ENCODE results near the gene CISD1. TPM values are rescaled to one million over a fixed set of nuclear protein-coding genes. Genes with fewer than 3 reads are reported as not detected.

CISD1 gene
- total and polyA plus RNA-seq, 5 experiments from 2014 or later, result 9.7 to 71.4 (median 54.6) TPM

- Mint-ChIP-seq H3K4me1 (peaks cover 6 to 15% (median 13%) of the 10 kb centered on the region in 4 donors), H3K27me3 (peaks cover 0 to 9% (median 2%) of the 10 kb centered on the region in 5 donors), H3K9me3 (peaks cover 0 to 2% (median 0%) of the 10 kb centered on the region in 9 donors), H3K27ac (peak overlapping the region in 1 of 10 donors; percentile 5), H3K36me3 (no peaks in the 10 kb centered on the region), H3K4me3 (peak overlapping the region in 5 of 10 donors; percentile 0 to 19 (median 7))
- ATAC-seq (peak in 1 of 2 donors; percentile 52), DNase-seq (no peak)
- POLR2A ChIA-PET, result no interaction called here
Observed at GRCh38 chr10:58322072-58322834, 53.3 kb downstream of the CISD1 start.

DNA sequence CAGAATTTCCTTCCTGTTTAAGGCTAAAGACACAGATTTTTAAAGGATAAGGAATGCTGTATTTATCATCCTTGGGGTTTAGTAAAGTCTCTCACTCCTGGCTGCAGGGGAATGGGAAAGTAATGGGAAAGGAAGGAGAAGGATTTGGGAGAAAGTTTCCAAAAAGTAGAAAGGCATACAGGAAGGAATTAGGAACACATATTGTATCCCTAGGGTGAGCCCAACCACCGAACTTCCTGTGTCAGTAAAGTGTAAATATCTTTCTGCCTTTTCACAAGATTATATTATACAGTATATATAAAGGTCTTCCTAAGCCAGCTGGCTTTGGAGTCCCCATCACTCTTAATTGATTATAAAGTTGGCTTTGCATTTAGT is 53.9 kb downstream of the CISD1 start:
- POLR2A ChIA-PET, result no interaction called here
- Mint-ChIP-seq H3K9me3 (peaks cover 0 to 2% (median 0%) of the 10 kb centered on the region in 9 donors), H3K27me3 (peaks cover 0 to 12% (median 2%) of the 10 kb centered on the region in 5 donors)

DNA sequence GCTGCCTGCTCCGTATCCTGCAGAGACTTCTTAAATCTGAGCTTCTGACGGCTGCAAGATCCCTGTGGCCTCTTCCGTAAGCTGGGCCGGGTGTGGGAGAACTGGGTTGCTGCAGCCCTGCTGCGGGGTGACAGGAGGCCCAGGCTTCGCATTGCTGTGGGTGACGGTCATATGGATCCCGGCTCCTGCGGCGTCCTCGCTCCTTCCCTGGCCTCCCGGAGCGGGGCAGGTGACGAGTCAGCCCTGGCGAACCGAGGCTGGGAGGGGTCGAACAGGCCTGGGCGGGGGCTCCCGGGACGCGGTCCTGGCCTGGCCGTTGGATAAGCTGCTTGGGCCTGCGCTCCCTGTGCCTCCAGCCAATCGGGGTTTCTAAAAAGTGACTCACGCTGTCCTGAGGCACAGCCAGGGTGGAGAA is 58.0 kb downstream of the CISD1 start:
- POLR2A ChIA-PET, result no interaction called here
- ATAC-seq (no peak), DNase-seq (no peak)
- H3K36me3 Mint-ChIP-seq, result no peaks in the 10 kb centered on the region
- no peak overlapping the region for H3K4me3 Mint-ChIP-seq
- H3K27ac Mint-ChIP-seq, result no peak overlapping the region
- peaks cover 6 to 15% (median 13%) of the 10 kb centered on the region in 4 donors for H3K4me1 Mint-ChIP-seq
- H3K27me3 Mint-ChIP-seq, result peaks cover 2 to 14% (median 6%) of the 10 kb centered on the region in 5 donors
- peaks cover 0 to 2% (median 0%) of the 10 kb centered on the region in 9 donors for H3K9me3 Mint-ChIP-seq

More for the DNA sequence above, 53.9 kb downstream of the CISD1 start:
- H3K36me3 Mint-ChIP-seq, result no peaks in the 10 kb centered on the region
- ATAC-seq, result no peak
- H3K4me3 Mint-ChIP-seq, result peak overlapping the region in 5 of 10 donors; percentile 0 to 19 (median 7)
- H3K4me1 Mint-ChIP-seq, result peaks cover 6 to 15% (median 13%) of the 10 kb centered on the region in 4 donors
- H3K27ac Mint-ChIP-seq, result peak overlapping the region in 1 of 10 donors; percentile 5
- DNase-seq, result no peak

GRCh38 chr10:58328233-58328632 is 59.3 kb downstream of the CISD1 start:
- H3K27ac Mint-ChIP-seq, result no peak overlapping the region
- POLR2A ChIA-PET, result no interaction called here

DNA sequence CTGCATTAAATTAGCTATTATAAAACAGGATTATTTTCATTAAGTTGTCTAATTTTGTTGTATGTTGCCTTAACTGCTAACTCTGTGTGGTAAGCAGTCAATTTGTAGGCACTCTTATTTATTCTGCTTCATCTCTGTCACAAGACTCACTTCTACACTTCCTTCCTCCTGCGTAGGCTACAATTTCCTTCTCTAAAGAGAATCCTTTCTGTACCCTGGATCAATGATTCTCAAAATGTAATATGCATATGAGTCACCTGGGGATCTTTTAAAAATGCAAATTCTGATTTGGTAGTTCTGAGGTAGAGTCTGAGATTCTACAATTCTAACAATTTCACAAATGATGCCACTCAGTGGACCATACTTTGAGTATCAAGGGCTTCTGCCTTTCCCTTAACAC is 61.5 kb downstream of the CISD1 start:
- DNase-seq, result no peak
- H3K27ac Mint-ChIP-seq, result no peak overlapping the region
- no peak overlapping the region for H3K4me3 Mint-ChIP-seq
- H3K27me3 Mint-ChIP-seq, result peaks cover 2 to 15% (median 6%) of the 10 kb centered on the region in 5 donors
- H3K4me1 Mint-ChIP-seq, result peaks cover 3 to 6% (median 5%) of the 10 kb centered on the region in 4 donors
- no peaks in the 10 kb centered on the region for H3K36me3 Mint-ChIP-seq
- POLR2A ChIA-PET, result no interaction called here
- H3K9me3 Mint-ChIP-seq, result peaks cover 0 to 2% (median 0%) of the 10 kb centered on the region in 9 donors
- ATAC-seq, result no peak

More at GRCh38 chr10:58328233-58328632, 59.3 kb downstream of the CISD1 start:
- no peaks in the 10 kb centered on the region for H3K36me3 Mint-ChIP-seq
- H3K4me3 Mint-ChIP-seq, result no peak overlapping the region
- peaks cover 2 to 15% (median 6%) of the 10 kb centered on the region in 5 donors for H3K27me3 Mint-ChIP-seq
- peaks cover 0 to 2% (median 0%) of the 10 kb centered on the region in 9 donors for H3K9me3 Mint-ChIP-seq
- peaks cover 0 to 4% (median 1%) of the 10 kb centered on the region in 4 donors for H3K4me1 Mint-ChIP-seq
- DNase-seq (no peak), ATAC-seq (no peak)

DNA sequence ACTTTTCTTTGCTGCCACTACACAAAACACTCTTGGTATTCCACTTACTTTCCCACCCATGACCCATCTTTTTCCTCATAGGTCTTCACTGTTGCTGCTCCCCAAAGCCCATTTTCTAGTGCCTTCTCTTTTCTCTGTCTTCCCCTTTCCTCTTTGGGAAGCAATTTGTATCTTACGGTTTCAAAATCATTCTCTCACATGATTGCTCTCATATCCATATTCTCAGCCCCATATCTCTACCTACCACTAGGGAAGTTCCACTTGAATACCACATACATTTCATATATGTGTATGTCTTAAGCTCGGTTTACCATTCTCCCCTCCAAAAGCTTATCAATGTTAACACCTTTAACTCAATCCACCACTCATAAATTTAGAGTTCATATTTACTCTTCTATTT is 62.7 kb downstream of the CISD1 start:
- H3K27ac Mint-ChIP-seq, result no peak overlapping the region
- peaks cover 1 to 12% (median 6%) of the 10 kb centered on the region in 5 donors for H3K27me3 Mint-ChIP-seq
- POLR2A ChIA-PET, result no interaction called here
- H3K4me3 Mint-ChIP-seq, result no peak overlapping the region
- DNase-seq (no peak), ATAC-seq (no peak)
- no peaks in the 10 kb centered on the region for H3K36me3 Mint-ChIP-seq
- H3K4me1 Mint-ChIP-seq, result peaks cover 11 to 18% (median 17%) of the 10 kb centered on the region in 4 donors
- no peaks in the 10 kb centered on the region for H3K9me3 Mint-ChIP-seq

DNA sequence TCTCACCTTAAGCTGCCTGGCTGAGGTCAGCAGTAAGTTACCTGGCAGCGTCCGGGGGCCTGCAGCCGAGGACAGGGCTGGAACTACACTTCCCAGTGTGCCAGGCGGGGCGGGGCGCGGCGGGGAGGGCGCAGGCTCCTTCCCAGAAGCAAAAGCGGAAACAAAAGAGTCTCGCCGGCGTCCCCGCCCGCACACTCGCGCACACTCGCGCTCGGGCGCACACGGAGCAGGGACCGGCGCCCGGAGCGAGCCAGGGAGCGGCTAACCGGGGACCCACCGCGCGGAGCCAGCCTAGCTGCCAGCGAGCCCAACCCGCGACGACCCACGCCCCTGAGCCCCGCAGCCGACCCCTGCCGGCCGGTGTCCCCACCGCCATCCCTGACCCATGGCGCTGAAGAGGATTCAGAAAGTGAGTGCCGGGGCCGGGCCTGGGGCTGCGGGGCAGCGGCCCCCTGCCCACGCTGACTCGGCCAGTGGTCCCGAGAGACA is 65.9 kb downstream of the CISD1 start, which contains the start of gene UBE2D1:
Gene UBE2D1 (plus strand): TSS at position 190 of the 489 bp plus-strand sequence. CDS start 196 bp downstream, at position 386.
- H3K4me3 Mint-ChIP-seq, result peak within 1 kb of the TSS; percentile 86 to 95 (median 94)
- H3K36me3 Mint-ChIP-seq, result no peaks in the 10 kb centered on the region
- no peaks in the 10 kb centered on the region for H3K9me3 Mint-ChIP-seq
- DNase-seq (peak; percentile 61 to 88 (median 75)), ATAC-seq (peak; percentile 95 to 97)
- peak within 1 kb of the TSS; percentile 79 to 95 (median 85) for H3K27ac Mint-ChIP-seq
- POLR2A ChIA-PET, result interaction anchor here (0.6 to 2.0 kb wide), 4 partner anchors 31 to 67 kb away, joined by 3 to 32 read pairs (median 6); partner anchors contain the start of genes CISD1, IPMK and TFAM
- peaks cover 15 to 41% (median 35%) of the 10 kb centered on the region in 4 donors for H3K4me1 Mint-ChIP-seq
- peaks cover 0 to 6% (median 3%) of the 10 kb centered on the region in 5 donors for H3K27me3 Mint-ChIP-seq

DNA sequence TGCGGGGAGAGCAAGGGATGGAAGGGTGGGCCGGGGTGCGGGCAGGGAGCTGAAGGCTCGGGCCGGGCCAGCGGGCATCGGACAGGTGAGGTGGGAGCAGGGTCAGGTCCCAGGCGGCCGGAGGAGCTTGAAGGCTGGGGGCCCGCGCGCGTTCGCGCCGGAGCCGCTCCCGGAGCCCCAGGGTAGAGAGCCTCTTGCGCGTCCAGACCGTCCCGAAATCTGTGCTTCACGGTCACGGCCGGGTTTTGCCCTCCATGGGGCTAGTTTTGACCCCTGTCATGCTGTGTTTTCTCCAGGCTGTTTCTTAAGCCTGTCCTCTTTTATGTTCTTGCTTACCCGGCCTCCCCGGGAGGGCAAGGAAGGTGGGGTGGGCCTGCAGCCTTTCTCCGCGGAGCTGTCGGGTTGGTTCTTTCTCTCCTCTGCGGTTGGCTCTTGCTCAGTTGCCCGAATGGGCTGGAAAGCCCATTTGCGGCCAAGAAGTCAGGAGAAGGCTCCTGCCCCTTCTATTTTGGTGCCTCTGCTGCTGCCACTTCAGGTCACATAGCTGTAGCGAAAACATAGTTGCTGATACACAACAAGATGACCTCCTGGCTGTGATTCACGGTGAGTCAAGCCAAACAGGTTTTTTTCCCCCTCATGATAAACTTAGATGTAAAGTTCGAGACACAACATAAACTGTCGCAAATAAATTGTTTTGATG is 66.5 kb downstream of the CISD1 start:
- Mint-ChIP-seq H3K4me1 (peaks cover 15 to 45% (median 39%) of the 10 kb centered on the region in 4 donors), H3K27ac (peak overlapping the region; percentile 79 to 95 (median 85)), H3K27me3 (peaks cover 0 to 6% (median 3%) of the 10 kb centered on the region in 5 donors), H3K9me3 (no peaks in the 10 kb centered on the region), H3K4me3 (peak overlapping the region; percentile 86 to 95 (median 94)), H3K36me3 (no peaks in the 10 kb centered on the region)
- DNase-seq, result peak in 4 of 10 donors; percentile 9 to 21 (median 16)
- peak; percentile 45 to 48 for ATAC-seq
- POLR2A ChIA-PET, result interaction anchor here (0.6 to 2.0 kb wide), 4 partner anchors 30 to 67 kb away, joined by 3 to 32 read pairs (median 6); partner anchors contain the start of genes CISD1, IPMK and TFAM

DNA sequence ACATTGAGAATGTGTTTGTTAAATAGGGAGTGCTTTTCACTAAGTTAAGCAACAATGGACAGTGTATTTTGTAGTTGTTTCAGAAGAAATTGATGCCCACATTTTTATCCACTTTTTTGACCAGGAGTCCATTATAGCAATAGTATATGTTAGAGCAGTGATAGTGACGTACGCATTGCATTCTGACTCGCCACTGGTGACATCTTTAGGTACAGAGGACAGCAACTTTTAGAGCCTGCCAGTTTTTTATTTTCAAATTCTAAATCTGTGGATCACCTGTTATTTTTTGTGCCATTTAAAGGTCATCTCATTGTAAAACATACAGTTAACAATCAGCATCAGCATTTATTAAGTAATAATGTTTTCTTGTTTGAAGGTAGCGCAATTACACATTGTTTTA is 67.3 kb downstream of the CISD1 start:
- no peaks in the 10 kb centered on the region for H3K36me3 Mint-ChIP-seq
- peak overlapping the region; percentile 86 to 95 (median 94) for H3K4me3 Mint-ChIP-seq
- DNase-seq (no peak), ATAC-seq (no peak)
- H3K27ac Mint-ChIP-seq, result peak overlapping the region in 5 of 10 donors; percentile 50 to 89 (median 86)
- POLR2A ChIA-PET, result no interaction called here
- no peaks in the 10 kb centered on the region for H3K9me3 Mint-ChIP-seq
- peaks cover 22 to 53% (median 47%) of the 10 kb centered on the region in 4 donors for H3K4me1 Mint-ChIP-seq
- peaks cover 0 to 6% (median 2%) of the 10 kb centered on the region in 5 donors for H3K27me3 Mint-ChIP-seq

Other genes with a start within 250 kb of the CISD1 start
- gene IPMK, start 1.3 kb upstream of the CISD1 start, total RNA-seq, result 1 to 10 TPM; 6.7 to 7.1 TPM
- gene IPMK, start 1.3 kb upstream of the CISD1 start, polyA plus RNA-seq, result 1 to 10 TPM; 1.6 to 2.2 (median 1.8) TPM
- gene UBE2D1, start 65.8 kb downstream of the CISD1 start, total RNA-seq, result 10 to 100 TPM; 10.2 to 11.4 TPM
- gene UBE2D1, start 65.8 kb downstream of the CISD1 start, polyA plus RNA-seq, result 10 to 100 TPM; 15.4 to 17.3 (median 17.1) TPM
- 10 to 100 TPM; 58.5 to 61.4 TPM for gene TFAM, start 116.2 kb downstream of the CISD1 start, total RNA-seq
- gene TFAM, start 116.2 kb downstream of the CISD1 start, polyA plus RNA-seq, result 10 to 100 TPM; 50.3 to 52.7 (median 51.9) TPM
- gene BICC1, start 243.7 kb downstream of the CISD1 start, total RNA-seq, result not detected
- gene BICC1, start 243.7 kb downstream of the CISD1 start, polyA plus RNA-seq, result not detected